K562 (cell line): ENCODE data around the gene PIF1. TPM values are rescaled to one million over a fixed set of nuclear protein-coding genes. Genes with fewer than 3 reads are reported as not detected.

Experiments used
- ETV5 ChIP-seq: sonication (generic); formaldehyde crosslinking; IDR thresholded peaks from 2 replicates; pipeline ENCODE4 v1.4.0; 2020; ENCODE audit warnings: low read depth, mild to moderate bottlenecking, missing genetic modification reagents
- GABPB1 ChIP-seq: sonication (generic); formaldehyde crosslinking; IDR thresholded peaks from 2 replicates; pipeline ENCODE4 v1.8.0; 2022; ENCODE audit warnings: mild to moderate bottlenecking, missing genetic modification reagents
- HMG20B ChIP-seq: fragments of 250-450 bp; sonication (Bioruptor Pico); IDR thresholded peaks from 2 replicates; pipeline ENCODE4 v1.5.0; 2021; ENCODE audit warnings: mild to moderate bottlenecking
- ILF3 ChIP-seq: fragments of 450-650 bp; IDR thresholded peaks from 2 replicates; pipeline ENCODE4 v1.6.1; 2018; ENCODE audit warnings: antibody characterized with exemption, mild to moderate bottlenecking, moderate library complexity, borderline replicate concordance
- KDM1A ChIP-seq, 2 experiments: fragments of 450-650 bp; IDR thresholded peaks; 2 replicates each; pipeline ENCODE4 v1.6.1; 2016; ENCODE audit warnings: mild to moderate bottlenecking in 2 of 2
- MEF2D ChIP-seq: conservative IDR thresholded peaks from 2 replicates; pipeline ENCODE4 v1.6.1; 2016; ENCODE audit warnings: low read depth, missing genetic modification characterization, missing compliant biosample characterization
- MTA3 ChIP-seq: fragments of 450-650 bp; formaldehyde crosslinking; IDR thresholded peaks from 2 replicates; pipeline ENCODE4 v1.6.1; 2017; ENCODE audit warnings: mild to moderate bottlenecking, borderline replicate concordance
- POLR2G ChIP-seq: fragments of 200-400 bp; formaldehyde crosslinking; IDR thresholded peaks from 2 replicates; pipeline ENCODE4 v1.6.1; 2017; ENCODE audit warnings: low read depth, mild to moderate bottlenecking, antibody characterized with exemption, low read length, moderate library complexity
- TARDBP ChIP-seq: fragments of 450-650 bp; IDR thresholded peaks from 2 replicates; pipeline ENCODE4 v1.6.1; 2016
- ZBTB8A ChIP-seq: fragments of 450-650 bp; IDR thresholded peaks from 2 replicates; pipeline ENCODE4 v1.6.1; 2018; ENCODE audit warnings: mild to moderate bottlenecking, moderate library complexity; ENCODE audit not compliant: partially characterized antibody
- ZNF75A ChIP-seq: fragments of 450-650 bp; formaldehyde crosslinking; IDR thresholded peaks from 2 replicates; pipeline ENCODE4 v1.4.0; 2020; ENCODE audit warnings: mild to moderate bottlenecking
- polyA plus RNA-seq, 8 experiments: library from polyadenylated mRNA; depleted of rRNA in 4 of 8; stranded (reverse) in 5 of 8; unstranded in 3 of 8; fragments of >200 nt; fragmentation: Nextera tagmentation in 2 of 8; fragmentation: Illumina TruSeq in 1 of 8; extraction: Ambion mirVana in 2 of 8; extraction: Trizol in 1 of 8; gene quantifications; 2 replicates each; pipeline versions ENCODE4 v1.2.1 to v1.2.3, GENCODE V29; 2011 to 2014; ENCODE audit warnings: inconsistent platforms in 1 of 8, missing spikeins in 1 of 8
- total RNA-seq, 7 experiments: library from RNA; depleted of rRNA in 6 of 7; stranded (reverse); fragments of >200 nt in 6 of 7; fragmentation: Illumina TruSeq in 2 of 7; extraction: Trizol in 2 of 7; gene quantifications; 2 replicates each; pipeline versions ENCODE4 v1.2.1 to v1.2.3, GENCODE V29; 2011 to 2021; ENCODE audit warnings: low replicate concordance in 1 of 7
- TF ChIP-seq, protein P1 (sequence below): fragments of 450-650 bp; formaldehyde crosslinking; IDR thresholded peaks from 2 replicates; pipeline ENCODE4 v1.4.0; 2020; ENCODE audit warnings: mild to moderate bottlenecking
- TF ChIP-seq, protein P2 (sequence below): sonication (generic); formaldehyde crosslinking; IDR thresholded peaks from 2 replicates; pipeline ENCODE4 v1.9.0; 2022; ENCODE audit warnings: mild to moderate bottlenecking, missing genetic modification reagents
- TF ChIP-seq, protein P3 (sequence below): fragments of 450-650 bp; IDR thresholded peaks from 2 replicates; pipeline ENCODE4 v1.6.1; 2016; ENCODE audit warnings: low read depth, mild to moderate bottlenecking, moderate library complexity
- TF ChIP-seq, protein P4 (sequence below), 2 experiments: fragments of 450-650 bp; formaldehyde crosslinking in 1 of 2; IDR thresholded peaks; 2 replicates each; pipeline versions ENCODE4 v1.4.0 to v1.6.1; 2014 to 2020; ENCODE audit warnings: mild to moderate bottlenecking in 2 of 2, borderline replicate concordance in 1 of 2, low read depth in 1 of 2

The PIF1 gene
- total and polyA plus RNA-seq, 9 of the 15 experiments (the other 6 are each of a cell fraction or from before 2014, with no cell fraction given) = 1.1 to 37.9 (median 11.5) TPM

DNA sequence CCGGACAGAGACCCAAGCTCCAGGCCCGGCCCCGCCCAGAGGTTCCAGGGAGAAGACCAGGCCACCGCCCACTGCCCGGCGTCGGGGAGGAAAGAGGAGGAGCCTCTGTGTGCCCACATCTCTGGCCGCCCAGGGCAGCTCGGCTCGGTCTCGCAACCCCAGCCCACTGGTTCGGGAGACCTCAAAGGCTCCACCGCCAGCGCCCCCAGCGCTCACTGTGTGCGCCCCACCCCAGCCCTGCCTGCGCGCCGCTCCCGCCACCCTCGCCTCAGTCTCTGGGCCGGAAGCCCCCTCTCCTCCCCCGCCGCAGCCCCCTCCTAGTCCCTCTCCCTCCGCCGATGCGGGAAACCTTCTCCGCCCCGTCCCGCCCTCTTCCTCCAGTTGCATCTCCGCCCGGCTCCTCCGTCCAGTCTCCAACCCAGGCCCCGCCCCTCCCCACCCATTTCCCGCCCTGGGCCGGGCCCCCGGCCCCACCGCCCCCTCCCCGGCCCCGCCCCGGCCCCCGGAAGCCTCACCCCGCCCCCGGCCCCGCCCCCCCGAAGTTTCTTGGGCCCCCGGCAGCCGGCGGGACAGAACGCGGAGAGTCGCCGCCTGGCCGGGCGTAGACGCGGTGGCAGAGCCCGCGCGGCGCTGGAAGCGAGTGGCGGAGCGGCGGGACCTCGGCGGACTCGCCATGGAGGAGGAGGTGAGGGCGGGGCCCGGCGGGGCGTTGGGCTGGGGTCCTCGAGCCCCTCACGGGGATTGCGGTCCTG lies 16.1 kb upstream of the PIF1 start, which contains the start of gene PLEKHO2 (continued):
- TF ChIP-seq, protein P1, sequence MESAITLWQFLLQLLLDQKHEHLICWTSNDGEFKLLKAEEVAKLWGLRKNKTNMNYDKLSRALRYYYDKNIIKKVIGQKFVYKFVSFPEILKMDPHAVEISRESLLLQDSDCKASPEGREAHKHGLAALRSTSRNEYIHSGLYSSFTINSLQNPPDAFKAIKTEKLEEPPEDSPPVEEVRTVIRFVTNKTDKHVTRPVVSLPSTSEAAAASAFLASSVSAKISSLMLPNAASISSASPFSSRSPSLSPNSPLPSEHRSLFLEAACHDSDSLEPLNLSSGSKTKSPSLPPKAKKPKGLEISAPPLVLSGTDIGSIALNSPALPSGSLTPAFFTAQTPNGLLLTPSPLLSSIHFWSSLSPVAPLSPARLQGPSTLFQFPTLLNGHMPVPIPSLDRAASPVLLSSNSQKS (CRISPR knock-in tag) = no peak
- no peak for TF ChIP-seq ZNF75A (CRISPR knock-in tag)
- peak; percentile 79; the same call in 1 of the 2 replicates for TF ChIP-seq ETV5 (CRISPR knock-in tag)
- TF ChIP-seq GABPB1 (CRISPR knock-in tag) = peak; percentile 69; the same call in 1 of the 2 replicates
- TF ChIP-seq MTA3 = no peak
- no peak for TF ChIP-seq ILF3
- TF ChIP-seq HMG20B (CRISPR knock-in tag) = no peak
- TF ChIP-seq, protein P2, sequence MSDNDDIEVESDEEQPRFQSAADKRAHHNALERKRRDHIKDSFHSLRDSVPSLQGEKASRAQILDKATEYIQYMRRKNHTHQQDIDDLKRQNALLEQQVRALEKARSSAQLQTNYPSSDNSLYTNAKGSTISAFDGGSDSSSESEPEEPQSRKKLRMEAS = no peak; the same call in 1 of the 2 replicates
- TF ChIP-seq, protein P3, sequence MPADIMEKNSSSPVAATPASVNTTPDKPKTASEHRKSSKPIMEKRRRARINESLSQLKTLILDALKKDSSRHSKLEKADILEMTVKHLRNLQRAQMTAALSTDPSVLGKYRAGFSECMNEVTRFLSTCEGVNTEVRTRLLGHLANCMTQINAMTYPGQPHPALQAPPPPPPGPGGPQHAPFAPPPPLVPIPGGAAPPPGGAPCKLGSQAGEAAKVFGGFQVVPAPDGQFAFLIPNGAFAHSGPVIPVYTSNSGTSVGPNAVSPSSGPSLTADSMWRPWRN = no peak
- no peak for TF ChIP-seq ZBTB8A
- TF ChIP-seq MEF2D = no peak
- TF ChIP-seq TARDBP = no peak
- TF ChIP-seq POLR2G = peak; percentile 94
- TF ChIP-seq, protein P4, sequence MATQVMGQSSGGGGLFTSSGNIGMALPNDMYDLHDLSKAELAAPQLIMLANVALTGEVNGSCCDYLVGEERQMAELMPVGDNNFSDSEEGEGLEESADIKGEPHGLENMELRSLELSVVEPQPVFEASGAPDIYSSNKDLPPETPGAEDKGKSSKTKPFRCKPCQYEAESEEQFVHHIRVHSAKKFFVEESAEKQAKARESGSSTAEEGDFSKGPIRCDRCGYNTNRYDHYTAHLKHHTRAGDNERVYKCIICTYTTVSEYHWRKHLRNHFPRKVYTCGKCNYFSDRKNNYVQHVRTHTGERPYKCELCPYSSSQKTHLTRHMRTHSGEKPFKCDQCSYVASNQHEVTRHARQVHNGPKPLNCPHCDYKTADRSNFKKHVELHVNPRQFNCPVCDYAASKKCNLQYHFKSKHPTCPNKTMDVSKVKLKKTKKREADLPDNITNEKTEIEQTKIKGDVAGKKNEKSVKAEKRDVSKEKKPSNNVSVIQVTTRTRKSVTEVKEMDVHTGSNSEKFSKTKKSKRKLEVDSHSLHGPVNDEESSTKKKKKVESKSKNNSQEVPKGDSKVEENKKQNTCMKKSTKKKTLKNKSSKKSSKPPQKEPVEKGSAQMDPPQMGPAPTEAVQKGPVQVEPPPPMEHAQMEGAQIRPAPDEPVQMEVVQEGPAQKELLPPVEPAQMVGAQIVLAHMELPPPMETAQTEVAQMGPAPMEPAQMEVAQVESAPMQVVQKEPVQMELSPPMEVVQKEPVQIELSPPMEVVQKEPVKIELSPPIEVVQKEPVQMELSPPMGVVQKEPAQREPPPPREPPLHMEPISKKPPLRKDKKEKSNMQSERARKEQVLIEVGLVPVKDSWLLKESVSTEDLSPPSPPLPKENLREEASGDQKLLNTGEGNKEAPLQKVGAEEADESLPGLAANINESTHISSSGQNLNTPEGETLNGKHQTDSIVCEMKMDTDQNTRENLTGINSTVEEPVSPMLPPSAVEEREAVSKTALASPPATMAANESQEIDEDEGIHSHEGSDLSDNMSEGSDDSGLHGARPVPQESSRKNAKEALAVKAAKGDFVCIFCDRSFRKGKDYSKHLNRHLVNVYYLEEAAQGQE (IDR thresholded peaks at IDR 0.05; ENCODE audit: borderline replicate concordance) = no peak
- TF ChIP-seq, protein P4 (CRISPR knock-in tag; IDR thresholded peaks at IDR 0.05; ENCODE audit: low read depth) = no peak
- TF ChIP-seq KDM1A (IDR thresholded peaks at IDR 0.05) = no peak
